ENCODE results near the gene CNTLN. TPM values are rescaled to one million over a fixed set of nuclear protein-coding genes. Genes with fewer than 3 reads are reported as not detected.
"Not testable (repeated sequence)": the region's sequence is repeated elsewhere in the genome, so short reads cannot be mapped to it uniquely, and the experiment has no call there.

CNTLN gene
- total RNA-seq, 3 donors from 2014 or later (not counting 1 experiment from before 2014, with no cell fraction given) = 0.32 to 1.6 (median 0.63) TPM

- no peaks in the 10 kb centered on the region for H3K36me3 ChIP-seq (ENCODE audit: control insufficient read depth, insufficient read depth, low read length)
- Mint-ChIP-seq H3K27me3 (ENCODE audit: low read depth in 2 of 2) (no peaks in the 10 kb centered on the region), H3K36me3 (peaks cover 10% of the 10 kb centered on the region), H3K27ac (no peak overlapping the region), H3K9me3 (peaks cover 11 to 13% of the 10 kb centered on the region in 2 donors), H3K4me1 (no peaks in the 10 kb centered on the region), H3K4me3 (no peak overlapping the region)
- H3K4me3 ChIP-seq (ENCODE audit: low read length) = no peak overlapping the region
- no peaks in the 10 kb centered on the region for H3K4me1 ChIP-seq (ENCODE audit: control insufficient read depth, insufficient read depth, low read length)
- WGBS (ENCODE audit: insufficient coverage) = 94% methylated on average over 7 of the region's 7 CpGs
- TF ChIP-seq CTCF (IDR thresholded peaks at IDR 0.05) = no peak
- no peak overlapping the region for H3K27ac ChIP-seq (ENCODE audit: low read length)
- no peak for DNase-seq
- peaks cover 4% of the 10 kb centered on the region for H3K9me3 ChIP-seq (ENCODE audit: control insufficient read depth, insufficient read depth, low read length)
- no peaks in the 10 kb centered on the region for H3K27me3 ChIP-seq (ENCODE audit: control insufficient read depth, insufficient read depth, low read length)
- intact Hi-C loops (cut with micrococcal nuclease) = no loop called here
- ATAC-seq = no peak
Observed at GRCh38 chr9:17436854-17437253, 302.0 kb downstream of the CNTLN start.

- Histone ChIP-seq H3K9me3 (ENCODE audit: control insufficient read depth, insufficient read depth, low read length) (peaks cover 4% of the 10 kb centered on the region), H3K27ac (ENCODE audit: low read length) (no peak overlapping the region), H3K4me3 (ENCODE audit: low read length) (no peak overlapping the region), H3K4me1 (ENCODE audit: control insufficient read depth, insufficient read depth, low read length) (no peaks in the 10 kb centered on the region), H3K36me3 (ENCODE audit: control insufficient read depth, insufficient read depth, low read length) (no peaks in the 10 kb centered on the region), H3K27me3 (ENCODE audit: control insufficient read depth, insufficient read depth, low read length) (no peaks in the 10 kb centered on the region)
- peaks cover 10% of the 10 kb centered on the region for H3K36me3 Mint-ChIP-seq
- H3K4me1 Mint-ChIP-seq = no peaks in the 10 kb centered on the region
- peaks cover 11 to 13% of the 10 kb centered on the region in 2 donors for H3K9me3 Mint-ChIP-seq
- ATAC-seq (no peak), DNase-seq (no peak)
- no peak for TF ChIP-seq CTCF (IDR thresholded peaks at IDR 0.05)
- intact Hi-C loops (cut with micrococcal nuclease) = no loop called here
- no peak overlapping the region for H3K27ac Mint-ChIP-seq
- H3K4me3 Mint-ChIP-seq = no peak overlapping the region
- WGBS (ENCODE audit: insufficient coverage) = 94% methylated on average over 2 of the region's 2 CpGs
- no peaks in the 10 kb centered on the region for H3K27me3 Mint-ChIP-seq (ENCODE audit: low read depth in 2 of 2)
Observed at GRCh38 chr9:17437813-17438212, 303.0 kb downstream of the CNTLN start.

- H3K27ac Mint-ChIP-seq; H3K4me1 Mint-ChIP-seq; H3K27me3 Mint-ChIP-seq (ENCODE audit: low read depth in 2 of 2); ATAC-seq; intact Hi-C loops (cut with micrococcal nuclease); H3K27ac ChIP-seq (ENCODE audit: low read length); H3K9me3 ChIP-seq (ENCODE audit: control insufficient read depth, insufficient read depth, low read length); H3K9me3 Mint-ChIP-seq; H3K4me3 Mint-ChIP-seq; H3K36me3 Mint-ChIP-seq; H3K4me3 ChIP-seq (ENCODE audit: low read length); H3K4me1 ChIP-seq (ENCODE audit: control insufficient read depth, insufficient read depth, low read length); DNase-seq; H3K36me3 ChIP-seq (ENCODE audit: control insufficient read depth, insufficient read depth, low read length); H3K27me3 ChIP-seq (ENCODE audit: control insufficient read depth, insufficient read depth, low read length): not testable (repeated sequence)
- 100% methylated on average over 2 of the region's 3 CpGs for WGBS (ENCODE audit: insufficient coverage)
Observed at GRCh38 chr9:17445126-17445525, 310.3 kb downstream of the CNTLN start.

- intact Hi-C loops (cut with micrococcal nuclease) = no loop called here
- ATAC-seq = no peak
- no peaks in the 10 kb centered on the region for H3K36me3 Mint-ChIP-seq
Observed at GRCh38 chr9:17453751-17454150, 318.9 kb downstream of the CNTLN start.

More at GRCh38 chr9:17453751-17454150, 318.9 kb downstream of the CNTLN start:
- no peaks in the 10 kb centered on the region for H3K27me3 Mint-ChIP-seq (ENCODE audit: low read depth in 2 of 2)
- H3K36me3 ChIP-seq (ENCODE audit: control insufficient read depth, insufficient read depth, low read length) = no peaks in the 10 kb centered on the region
- TF ChIP-seq CTCF (IDR thresholded peaks at IDR 0.05) = no peak
- no peaks in the 10 kb centered on the region for H3K9me3 Mint-ChIP-seq
- H3K27ac Mint-ChIP-seq = no peak overlapping the region
- H3K9me3 ChIP-seq (ENCODE audit: control insufficient read depth, insufficient read depth, low read length) = no peaks in the 10 kb centered on the region
- no peaks in the 10 kb centered on the region for H3K4me1 ChIP-seq (ENCODE audit: control insufficient read depth, insufficient read depth, low read length)
- no peak overlapping the region for H3K4me3 ChIP-seq (ENCODE audit: low read length)
- H3K27me3 ChIP-seq (ENCODE audit: control insufficient read depth, insufficient read depth, low read length) = no peaks in the 10 kb centered on the region
- no peak overlapping the region for H3K27ac ChIP-seq (ENCODE audit: low read length)
- no peaks in the 10 kb centered on the region for H3K4me1 Mint-ChIP-seq
- no peak for DNase-seq
- no peak overlapping the region for H3K4me3 Mint-ChIP-seq
- 69% methylated on average over 3 of the region's 5 CpGs for WGBS (ENCODE audit: insufficient coverage)
